Endothelial cell of umbilical vein (primary cell): ENCODE data around the gene ZNF385D. TPM values are rescaled to one million over a fixed set of nuclear protein-coding genes. Genes with fewer than 3 reads are reported as not detected.

Experiments
- BruUV-seq: library from RNA; stranded (reverse); fragments of 400-500 nt; replicated peaks from 2 replicates; lab custom pipeline; 2021; lab: Mats Ljungman, UMichigan
- CTCF ChIA-PET: fragments of 300-600, 350-600 bp; sonication (Branson Sonifier 250); formaldehyde crosslinking; loops from one replicate; lab custom pipeline; 2021; ENCODE audit warnings: antibody characterized with exemption, inconsistent platforms; lab: Charles Lee
- POLR2A ChIA-PET: fragments of 300-600, 350-600 bp; sonication (Branson Sonifier 250); formaldehyde crosslinking; loops from one replicate; lab custom pipeline; 2021; ENCODE audit warnings: antibody characterized with exemption, inconsistent platforms; lab: Charles Lee
- DNase-seq: peaks from one replicate; pipeline ENCODE4 v3.0.0-alpha.2; 2011; ENCODE audit warnings: low read depth, low spot score
- FAIRE-seq: peaks from 2 replicates; lab custom pipeline; 2011; peaks lifted over from hg19 to GRCh38; lab: Jason Lieb, UNC
- H2AFZ ChIP-seq: 2 replicates; pipeline ENCODE4 v1.6.0; 2012; ENCODE audit warnings: low read depth, low read length, control low read depth, inconsistent platforms
- H3K27ac ChIP-seq: 2 replicates; pipeline ENCODE4 v1.5.1; 2011; ENCODE audit warnings: low read depth, mild to moderate bottlenecking, control low read depth, low read length, moderate library complexity; ENCODE audit not compliant: insufficient read depth
- H3K27me3 ChIP-seq, 2 experiments: 2 replicates each; pipeline versions ENCODE4 v1.6.0 to v1.6.1; 2011; ENCODE audit warnings: low read length in 2 of 2, mixed read lengths in 1 of 2; ENCODE audit not compliant: control insufficient read depth in 2 of 2, insufficient read depth in 2 of 2
- H3K36me3 ChIP-seq, 2 experiments: 2 replicates in 1 of 2; 3 replicates in 1 of 2; pipeline ENCODE4 v1.5.1; 2011; ENCODE audit warnings: low read length in 2 of 2, mild to moderate bottlenecking in 1 of 2, moderate library complexity in 1 of 2; ENCODE audit not compliant: control insufficient read depth in 2 of 2, insufficient read depth in 2 of 2; ENCODE audit errors: extremely low read depth in 1 of 2
- H3K4me1 ChIP-seq: 3 replicates; pipeline ENCODE4 v1.5.1; 2011; ENCODE audit warnings: mild to moderate bottlenecking, low read length; ENCODE audit not compliant: control insufficient read depth, insufficient read depth; ENCODE audit errors: extremely low read depth
- H3K4me2 ChIP-seq: 2 replicates; pipeline ENCODE4 v1.6.1; 2011; ENCODE audit warnings: low read length, control low read depth, mixed read lengths; ENCODE audit not compliant: insufficient read depth
- H3K4me3 ChIP-seq, 3 experiments: fragments of 200-600 bp in 1 of 3; sonication (generic), shearing (Covaris generic) in 1 of 3; replicated peaks in 1 of 3; 2 replicates each; pipeline ENCODE4 v1.5.1; 2011 to 2016; ENCODE audit warnings: control low read depth in 3 of 3, low read length in 3 of 3, mild to moderate bottlenecking in 2 of 3, inconsistent platforms in 1 of 3, low read depth in 1 of 3, moderate library complexity in 1 of 3; ENCODE audit not compliant: insufficient read depth in 1 of 3
- H3K79me2 ChIP-seq: 2 replicates; pipeline ENCODE4 v1.6.0; 2012; ENCODE audit warnings: low read length, inconsistent platforms; ENCODE audit not compliant: control insufficient read depth, insufficient read depth
- H3K9ac ChIP-seq: replicated peaks from 2 replicates; pipeline ENCODE3; 2011; ENCODE audit warnings: low read length, control low read depth; ENCODE audit not compliant: insufficient read depth; ENCODE audit errors: extremely low read depth
- H3K9me1 ChIP-seq: replicated peaks from 3 replicates; pipeline ENCODE4 v1.6.0; 2011; ENCODE audit warnings: mild to moderate bottlenecking, low read length; ENCODE audit not compliant: control insufficient read depth, insufficient read depth; ENCODE audit errors: extremely low read depth
- H3K9me3 ChIP-seq: replicated peaks from 2 replicates; pipeline ENCODE4 v1.5.1; 2012; ENCODE audit warnings: low read length, inconsistent platforms; ENCODE audit not compliant: control insufficient read depth, insufficient read depth
- H4K20me1 ChIP-seq: replicated peaks from 2 replicates; pipeline ENCODE3; 2011; ENCODE audit warnings: mild to moderate bottlenecking, low read length; ENCODE audit not compliant: control insufficient read depth, insufficient read depth; ENCODE audit errors: extremely low read depth
- EZH2 ChIP-seq: IDR thresholded peaks from 2 replicates; pipeline ENCODE4 v1.6.1; 2012; ENCODE audit warnings: borderline replicate concordance, low read depth, mild to moderate bottlenecking, moderate library complexity, low read length, inconsistent platforms; ENCODE audit not compliant: severe bottlenecking
- FOS ChIP-seq: IDR thresholded peaks from 2 replicates; pipeline ENCODE4 v1.6.1; 2011; ENCODE audit warnings: mild to moderate bottlenecking, low read length, moderate library complexity, borderline replicate concordance; ENCODE audit not compliant: insufficient read depth
- GATA2 ChIP-seq: IDR thresholded peaks from 2 replicates; pipeline ENCODE4 v1.7.0; 2011; ENCODE audit warnings: low read depth, mild to moderate bottlenecking, moderate library complexity, mixed read lengths, low read length; ENCODE audit not compliant: insufficient read length, insufficient read depth
- JUN ChIP-seq: IDR thresholded peaks from 2 replicates; pipeline ENCODE4 v1.6.1; 2011; ENCODE audit warnings: borderline replicate concordance, low read depth; ENCODE audit not compliant: insufficient read length, insufficient read depth
- MYC ChIP-seq: IDR thresholded peaks from one replicate; pipeline ENCODE4 v1.6.1; 2011; ENCODE audit warnings: mild to moderate bottlenecking, low read depth, low read length
- POLR2A ChIP-seq: IDR thresholded peaks from 2 replicates; pipeline ENCODE4 v1.6.1; 2012; ENCODE audit warnings: low read depth, mild to moderate bottlenecking, control low read depth, low read length
- POLR2AphosphoS5 ChIP-seq: IDR thresholded peaks from 2 replicates; pipeline ENCODE4 v1.6.1; 2012; ENCODE audit warnings: low read depth, mild to moderate bottlenecking, control low read depth, low read length, moderate library complexity; ENCODE audit not compliant: insufficient read depth
- dilution Hi-C: fragments of 300-500 bp; cut with MboI; formaldehyde crosslinking; loops from one replicate; pipeline ENCODE4 v1.15.0; 2019; ENCODE audit warnings: low sequenced_read_pairs; ENCODE audit not compliant: extremely low pct_ligation_motif_present
- intact Hi-C: fragments of 100-400 bp; cut with micrococcal nuclease; formaldehyde crosslinking; loops from one replicate; pipeline ENCODE4 v1.10.0; 2022
- polyA plus RNA-seq, 4 experiments: library from polyadenylated mRNA; depleted of rRNA in 3 of 4; stranded (reverse) in 3 of 4; unstranded in 1 of 4; fragments of >200 nt; gene quantifications; 2 replicates each; pipeline versions ENCODE4 v1.2.1 to v1.2.3, GENCODE V29; 2011 to 2012; ENCODE audit warnings: missing spikeins in 1 of 4
- total RNA-seq: library from RNA; stranded (reverse); gene quantifications from 2 replicates; pipeline ENCODE4 v1.2.3, GENCODE V29; 2021
- TF ChIP-seq, protein P1 (sequence below): IDR thresholded peaks from 2 replicates; pipeline ENCODE4 v1.6.1; 2011; ENCODE audit not compliant: insufficient read depth, insufficient read length
- TF ChIP-seq, protein P2 (sequence below), 2 donors: IDR thresholded peaks; 1 replicate in 1 of 2; 2 replicates in 1 of 2; pipeline ENCODE4 v1.5.1; 2011; ENCODE audit warnings: low read length in 2 of 2, mild to moderate bottlenecking in 2 of 2, moderate library complexity in 2 of 2, control low read depth in 1 of 2, inconsistent platforms in 1 of 2, low read depth in 1 of 2; ENCODE audit not compliant: insufficient read depth in 1 of 2; ENCODE audit errors: extremely low read depth in 1 of 2

The ZNF385D gene
- total and polyA plus RNA-seq, 2 donors (not counting 3 experiments of a cell fraction or from before 2014, with no cell fraction given), result not detected

DNA sequence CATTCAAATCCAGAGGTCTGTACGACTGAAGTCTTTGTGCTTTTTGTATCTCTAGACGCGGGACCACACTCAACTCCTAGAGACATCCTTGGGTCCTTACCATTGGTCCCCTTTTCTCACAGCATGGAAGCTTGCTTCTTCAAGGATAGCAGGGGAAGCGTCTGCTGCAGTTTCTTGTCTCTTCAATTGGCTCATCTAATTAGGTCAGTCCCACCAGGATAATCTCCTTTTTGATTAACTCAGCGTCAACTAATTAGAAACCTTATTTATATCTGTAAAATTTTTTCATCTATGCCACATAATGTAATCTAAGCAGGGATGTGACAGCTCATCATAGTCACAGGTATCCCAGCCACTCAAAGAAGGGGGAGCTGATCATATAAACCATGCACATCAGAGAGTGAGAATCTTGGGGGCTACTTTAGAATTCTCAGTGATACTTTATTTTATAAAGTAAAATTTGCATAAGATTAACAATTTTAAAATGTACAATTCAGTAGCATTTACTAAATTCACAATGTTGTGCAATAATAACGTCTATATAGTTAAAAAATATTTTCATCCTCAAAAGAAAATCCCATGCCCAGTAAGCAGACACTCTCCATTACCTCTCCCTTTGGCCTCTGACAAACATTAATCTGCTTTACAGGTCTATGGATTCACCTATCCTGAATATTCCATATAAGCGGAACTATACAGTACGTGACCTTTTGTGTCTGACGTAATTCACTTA lies 47.5 kb upstream of the ZNF385D start:
- no peak overlapping the region for H3K9ac ChIP-seq
- dilution Hi-C loops, result no loop called here

More for the DNA sequence above, 47.5 kb upstream of the ZNF385D start:
- no peaks in the 10 kb centered on the region for H3K79me2 ChIP-seq
- H3K4me1 ChIP-seq, result no peaks in the 10 kb centered on the region
- TF ChIP-seq JUN (no peak), EZH2 (no peak), POLR2AphosphoS5 (no peak), POLR2A (no peak), FOS (no peak), MYC (no peak), GATA2 (no peak)
- TF ChIP-seq, protein P1, sequence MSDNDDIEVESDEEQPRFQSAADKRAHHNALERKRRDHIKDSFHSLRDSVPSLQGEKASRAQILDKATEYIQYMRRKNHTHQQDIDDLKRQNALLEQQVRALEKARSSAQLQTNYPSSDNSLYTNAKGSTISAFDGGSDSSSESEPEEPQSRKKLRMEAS, result no peak
- TF ChIP-seq, protein P2, sequence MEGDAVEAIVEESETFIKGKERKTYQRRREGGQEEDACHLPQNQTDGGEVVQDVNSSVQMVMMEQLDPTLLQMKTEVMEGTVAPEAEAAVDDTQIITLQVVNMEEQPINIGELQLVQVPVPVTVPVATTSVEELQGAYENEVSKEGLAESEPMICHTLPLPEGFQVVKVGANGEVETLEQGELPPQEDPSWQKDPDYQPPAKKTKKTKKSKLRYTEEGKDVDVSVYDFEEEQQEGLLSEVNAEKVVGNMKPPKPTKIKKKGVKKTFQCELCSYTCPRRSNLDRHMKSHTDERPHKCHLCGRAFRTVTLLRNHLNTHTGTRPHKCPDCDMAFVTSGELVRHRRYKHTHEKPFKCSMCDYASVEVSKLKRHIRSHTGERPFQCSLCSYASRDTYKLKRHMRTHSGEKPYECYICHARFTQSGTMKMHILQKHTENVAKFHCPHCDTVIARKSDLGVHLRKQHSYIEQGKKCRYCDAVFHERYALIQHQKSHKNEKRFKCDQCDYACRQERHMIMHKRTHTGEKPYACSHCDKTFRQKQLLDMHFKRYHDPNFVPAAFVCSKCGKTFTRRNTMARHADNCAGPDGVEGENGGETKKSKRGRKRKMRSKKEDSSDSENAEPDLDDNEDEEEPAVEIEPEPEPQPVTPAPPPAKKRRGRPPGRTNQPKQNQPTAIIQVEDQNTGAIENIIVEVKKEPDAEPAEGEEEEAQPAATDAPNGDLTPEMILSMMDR (IDR thresholded peaks at IDR 0.05; ENCODE audit: extremely low read depth in 1 of 2, insufficient read depth in 1 of 2, low read depth in 1 of 2, low read length in 2 of 2), result no peak
- H3K9me1 ChIP-seq, result no peaks in the 10 kb centered on the region
- no peak overlapping the region for H3K4me2 ChIP-seq
- no peak overlapping the region for H3K27ac ChIP-seq
- ChIA-PET CTCF (no interaction called here), POLR2A (no interaction called here)
- FAIRE-seq (no peak), DNase-seq (no peak)
- intact Hi-C loops, result no loop called here
- no peaks in the 10 kb centered on the region for H3K27me3 ChIP-seq
- no peaks in the 10 kb centered on the region for H3K9me3 ChIP-seq
- H3K4me3 ChIP-seq, result no peak overlapping the region
- no peaks in the 10 kb centered on the region for H4K20me1 ChIP-seq
- H2AFZ ChIP-seq, result no peak overlapping the region
- no peaks in the 10 kb centered on the region for H3K36me3 ChIP-seq
- no TSS peak for BruUV-seq
